ENCODE measurements around the gene CBY1. TPM values are rescaled to one million over a fixed set of nuclear protein-coding genes. Genes with fewer than 3 reads are reported as not detected.
A peak's percentile ranks its signal among the peaks of the same experiment; 100 is the strongest.

Gene CBY1
- total and polyA plus RNA-seq, 9 of the 15 experiments (the other 6 are each of a cell fraction or from before 2014, with no cell fraction given) = 5.7 to 19.7 (median 10.8) TPM

- in situ Hi-C loops (cut with MboI) (no loop called here), intact Hi-C loops (cut with micrococcal nuclease) (no loop called here)
- ATAC-seq (peak; percentile 64), FAIRE-seq (no peak), DNase-seq (ENCODE audit: extremely low read depth in 1 of 4, low spot score in 3 of 4) (peak in 2 of 4 experiments; percentile 22 to 34)
- H3K79me2 ChIP-seq (ENCODE audit: control insufficient read depth, insufficient read depth, low read length) = no peaks in the 10 kb centered on the region
- H4K20me1 ChIP-seq (replicated peaks; ENCODE audit: control insufficient read depth, insufficient read depth, low read length) = no peaks in the 10 kb centered on the region
- BruUV-seq (replicated peaks) = no TSS peak
- H3K36me3 ChIP-seq (ENCODE audit: control insufficient read depth, insufficient read depth, low read length) = no peaks in the 10 kb centered on the region
- no peak overlapping the region for H2AFZ ChIP-seq (ENCODE audit: low read depth, low read length)
- no peaks in the 10 kb centered on the region for H3K9me1 ChIP-seq (ENCODE audit: control insufficient read depth, insufficient read depth, low read length)
- no peak overlapping the region for H3K4me3 ChIP-seq
- H3K27ac ChIP-seq (ENCODE audit: extremely low read depth, low read depth, low read length) = no peak overlapping the region
- H3K9me3 ChIP-seq (replicated peaks; ENCODE audit: control insufficient read depth, insufficient read depth, low read depth, low read length) = 0 out of 2 replicates have a peak, but pooled peaks cover under 1% of the 10 kb centered on the region
- TF ChIP-seq NFE2 (IDR thresholded peaks at IDR 0.05; ENCODE audit: low read depth) (no peak), FOSL1 (tag; conservative IDR thresholded peaks at IDR 0.05) (peak; percentile 69), JUND (IDR thresholded peaks at IDR 0.05; ENCODE audit: borderline replicate concordance, low read depth, low read length) (peak; percentile 62; the same call in 1 of the 2 replicates), JUND (tag; IDR thresholded peaks at IDR 0.05; ENCODE audit: borderline replicate concordance, low read depth, low read length) (no peak), SPI1 (IDR thresholded peaks at IDR 0.05; ENCODE audit: borderline replicate concordance, low read depth, low read length) (peak; percentile 68; the same call in 1 of the 2 replicates), ATF3 (IDR thresholded peaks at IDR 0.05) (peak; percentile 40; the same call in 1 of the 2 replicates), ATF3 (CRISPR knock-in tag; conservative IDR thresholded peaks at IDR 0.05) (no peak)
- TF ChIP-seq, protein P1, sequence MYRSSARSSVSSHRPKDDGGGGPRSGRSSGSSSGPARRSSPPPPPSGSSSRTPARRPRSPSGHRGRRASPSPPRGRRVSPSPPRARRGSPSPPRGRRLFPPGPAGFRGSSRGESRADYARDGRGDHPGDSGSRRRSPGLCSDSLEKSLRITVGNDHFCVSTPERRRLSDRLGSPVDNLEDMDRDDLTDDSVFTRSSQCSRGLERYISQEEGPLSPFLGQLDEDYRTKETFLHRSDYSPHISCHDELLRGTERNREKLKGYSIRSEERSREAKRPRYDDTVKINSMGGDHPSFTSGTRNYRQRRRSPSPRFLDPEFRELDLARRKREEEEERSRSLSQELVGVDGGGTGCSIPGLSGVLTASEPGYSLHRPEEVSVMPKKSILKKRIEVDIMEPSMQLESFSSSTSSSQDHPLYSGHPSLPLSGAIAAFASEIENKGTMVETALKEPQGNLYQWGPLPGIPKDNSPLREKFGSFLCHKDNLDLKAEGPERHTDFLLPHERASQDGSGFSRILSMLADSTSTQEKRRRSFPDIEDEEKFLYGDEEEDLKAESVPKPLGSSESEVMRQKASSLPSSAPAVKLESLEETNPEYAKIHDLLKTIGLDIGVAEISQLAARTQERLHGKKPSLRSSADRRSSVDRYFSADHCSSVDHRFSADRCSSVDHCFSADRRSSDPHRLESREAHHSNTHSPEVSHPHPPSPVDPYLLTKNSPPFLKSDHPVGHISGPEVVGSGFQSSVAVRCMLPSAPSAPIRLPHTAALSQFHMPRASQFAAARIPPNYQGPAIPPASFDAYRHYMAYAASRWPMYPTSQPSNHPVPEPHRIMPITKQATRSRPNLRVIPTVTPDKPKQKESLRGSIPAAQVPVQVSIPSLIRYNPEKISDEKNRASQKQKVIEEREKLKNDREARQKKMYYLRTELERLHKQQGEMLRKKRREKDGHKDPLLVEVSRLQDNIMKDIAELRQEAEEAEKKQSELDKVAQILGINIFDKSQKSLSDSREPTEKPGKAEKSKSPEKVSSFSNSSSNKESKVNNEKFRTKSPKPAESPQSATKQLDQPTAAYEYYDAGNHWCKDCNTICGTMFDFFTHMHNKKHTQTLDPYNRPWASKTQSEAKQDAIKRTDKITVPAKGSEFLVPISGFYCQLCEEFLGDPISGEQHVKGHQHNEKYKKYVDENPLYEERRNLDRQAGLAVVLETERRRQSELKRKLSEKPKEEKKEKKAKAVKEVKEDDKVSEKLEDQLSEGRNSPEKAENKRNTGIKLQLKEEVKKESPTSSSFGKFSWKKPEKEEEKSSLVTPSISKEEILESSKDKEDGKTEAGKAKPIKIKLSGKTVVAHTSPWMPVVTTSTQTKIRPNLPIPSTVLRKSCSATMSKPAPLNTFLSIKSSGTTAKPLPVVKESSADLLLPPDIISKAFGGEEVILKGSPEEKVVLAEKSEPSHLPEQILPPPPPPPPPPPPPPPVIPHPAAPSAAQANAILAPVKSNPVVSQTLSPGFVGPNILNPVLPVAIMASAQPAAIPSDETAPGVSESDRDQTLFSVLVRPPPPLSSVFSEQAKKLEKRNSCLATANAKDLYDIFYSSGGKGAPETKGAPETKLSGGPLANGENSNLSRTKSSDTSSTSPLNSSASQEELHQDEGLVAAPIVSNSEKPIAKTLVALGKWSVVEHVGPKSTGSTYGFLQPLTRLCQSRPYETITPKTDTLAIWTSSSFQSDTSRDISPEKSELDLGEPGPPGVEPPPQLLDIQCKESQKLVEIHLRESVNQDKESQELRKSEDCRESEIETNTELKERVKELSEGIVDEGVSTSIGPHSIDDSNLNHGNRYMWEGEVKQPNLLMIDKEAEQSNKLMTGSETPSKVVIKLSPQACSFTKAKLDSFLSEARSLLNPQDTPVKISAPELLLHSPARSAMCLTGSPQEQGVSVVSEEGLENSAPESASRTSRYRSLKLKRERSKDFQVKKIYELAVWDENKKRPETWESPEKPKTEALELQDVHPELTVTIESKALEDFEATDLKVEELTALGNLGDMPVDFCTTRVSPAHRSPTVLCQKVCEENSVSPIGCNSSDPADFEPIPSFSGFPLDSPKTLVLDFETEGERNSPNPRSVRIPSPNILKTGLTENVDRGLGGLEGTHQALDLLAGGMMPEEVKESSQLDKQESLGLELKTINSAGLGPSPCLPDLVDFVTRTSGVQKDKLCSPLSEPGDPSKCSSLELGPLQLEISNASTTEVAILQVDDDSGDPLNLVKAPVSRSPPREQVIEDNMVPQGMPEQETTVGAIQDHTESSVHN (IDR thresholded peaks at IDR 0.05; ENCODE audit: borderline replicate concordance in 1 of 2, low read depth in 1 of 2) = no peak
- TF ChIP-seq, protein P2, sequence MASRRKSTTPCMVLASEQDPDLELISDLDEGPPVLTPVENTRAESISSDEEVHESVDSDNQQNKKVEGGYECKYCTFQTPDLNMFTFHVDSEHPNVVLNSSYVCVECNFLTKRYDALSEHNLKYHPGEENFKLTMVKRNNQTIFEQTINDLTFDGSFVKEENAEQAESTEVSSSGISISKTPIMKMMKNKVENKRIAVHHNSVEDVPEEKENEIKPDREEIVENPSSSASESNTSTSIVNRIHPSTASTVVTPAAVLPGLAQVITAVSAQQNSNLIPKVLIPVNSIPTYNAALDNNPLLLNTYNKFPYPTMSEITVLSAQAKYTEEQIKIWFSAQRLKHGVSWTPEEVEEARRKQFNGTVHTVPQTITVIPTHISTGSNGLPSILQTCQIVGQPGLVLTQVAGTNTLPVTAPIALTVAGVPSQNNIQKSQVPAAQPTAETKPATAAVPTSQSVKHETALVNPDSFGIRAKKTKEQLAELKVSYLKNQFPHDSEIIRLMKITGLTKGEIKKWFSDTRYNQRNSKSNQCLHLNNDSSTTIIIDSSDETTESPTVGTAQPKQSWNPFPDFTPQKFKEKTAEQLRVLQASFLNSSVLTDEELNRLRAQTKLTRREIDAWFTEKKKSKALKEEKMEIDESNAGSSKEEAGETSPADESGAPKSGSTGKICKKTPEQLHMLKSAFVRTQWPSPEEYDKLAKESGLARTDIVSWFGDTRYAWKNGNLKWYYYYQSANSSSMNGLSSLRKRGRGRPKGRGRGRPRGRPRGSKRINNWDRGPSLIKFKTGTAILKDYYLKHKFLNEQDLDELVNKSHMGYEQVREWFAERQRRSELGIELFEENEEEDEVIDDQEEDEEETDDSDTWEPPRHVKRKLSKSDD (conservative IDR thresholded peaks at IDR 0.05; ENCODE audit: low read length) = no peak
- CTCF ChIA-PET (ENCODE audit: low intra/inter-chr PET ratio) = no interaction called here
- POLR2A ChIA-PET = no interaction called here
- H3K27me3 ChIP-seq (ENCODE audit: control insufficient read depth in 2 of 2, insufficient read depth in 2 of 2, low read length in 2 of 2) = no peaks in the 10 kb centered on the region
- WGBS (ENCODE audit: insufficient coverage, low coverage, missing lambda C conversion rate) = 14% methylated on average over 4 of the region's 4 CpGs
- H3K9ac ChIP-seq (ENCODE audit: insufficient read depth in 1 of 2, low read depth in 2 of 2, low read length in 2 of 2) = no peak overlapping the region
- H3K4me1 ChIP-seq (replicated peaks in 1 of 2; ENCODE audit: control insufficient read depth in 2 of 2, insufficient read depth in 2 of 2, low read length in 2 of 2) = no peaks in the 10 kb centered on the region; a peak in 1 of 5 replicates
- H3K4me2 ChIP-seq (ENCODE audit: insufficient read depth, low read length) = no peak overlapping the region
Measured at GRCh38 chr22:38623351-38623750, 33.1 kb upstream of the CBY1 start.
